ENCODE measurements around the gene LTBP1.

The LTBP1 gene

GRCh38 chr2:33077844-33078243, 131.1 kb downstream of the LTBP1 start:
- no peak for DNase-seq (ENCODE audit: low read depth)

GRCh38 chr2:33081691-33082090, 134.9 kb downstream of the LTBP1 start:
- DNase-seq (ENCODE audit: low read depth): no peak

DNA sequence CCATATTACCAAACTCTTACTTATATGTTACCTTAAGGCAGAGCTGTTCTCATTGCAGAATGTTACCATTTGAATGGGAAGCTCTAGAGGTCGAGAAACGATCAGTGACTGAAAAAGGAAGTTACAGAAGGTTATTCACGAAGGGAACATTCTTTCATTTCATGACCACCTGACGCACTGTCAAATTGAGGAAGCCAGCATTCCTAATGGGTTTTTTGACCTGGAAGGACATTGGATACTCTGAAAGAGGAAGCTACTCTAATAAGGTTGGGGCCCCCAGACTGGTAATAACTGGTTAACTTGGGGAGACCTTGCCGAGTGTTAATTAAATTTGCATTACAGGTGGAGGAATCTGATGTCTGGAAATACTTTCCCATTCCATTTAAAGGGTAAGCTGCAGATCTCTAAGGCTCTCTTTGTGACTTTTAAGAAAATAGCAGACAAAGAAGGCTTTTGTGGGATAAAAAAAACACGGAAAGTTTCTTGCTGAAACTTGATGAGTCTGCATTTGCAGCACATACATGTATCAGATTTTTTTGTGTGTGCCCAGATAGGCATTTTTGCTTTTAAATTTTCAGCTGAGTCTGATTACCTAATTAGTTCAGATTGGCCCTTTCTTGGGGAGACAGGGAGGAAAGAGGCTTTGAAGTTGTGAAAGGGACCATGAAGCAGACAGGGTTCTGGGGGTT, 137.1 kb downstream of the LTBP1 start:
- DNase-seq (ENCODE audit: low read depth): no peak

DNA sequence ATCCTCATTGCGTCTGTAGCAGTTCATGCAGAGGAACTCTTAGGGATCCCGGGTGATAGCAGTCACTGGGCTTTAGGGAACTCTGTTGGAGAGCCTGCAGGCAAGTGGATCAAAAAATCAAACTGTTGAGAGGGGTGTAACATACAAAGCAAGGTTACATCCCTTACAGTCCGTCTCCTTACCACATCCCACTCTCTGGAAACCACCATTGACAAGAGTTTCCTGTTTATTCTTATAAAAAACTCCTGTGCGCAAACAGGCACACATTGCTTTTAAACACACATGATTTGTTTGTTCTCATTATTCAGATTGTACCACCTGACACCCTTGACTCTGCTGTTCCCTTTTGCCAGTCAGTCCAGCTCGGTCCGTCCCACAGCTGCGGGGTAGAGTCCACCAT, 137.7 kb downstream of the LTBP1 start:
- DNase-seq (ENCODE audit: low read depth): no peak

GRCh38 chr2:33085646-33086045, 138.9 kb downstream of the LTBP1 start:
- no peak for DNase-seq (ENCODE audit: low read depth)

- DNase-seq (ENCODE audit: low read depth): no peak
Observed at GRCh38 chr2:33086400-33087015, 139.8 kb downstream of the LTBP1 start.

DNA sequence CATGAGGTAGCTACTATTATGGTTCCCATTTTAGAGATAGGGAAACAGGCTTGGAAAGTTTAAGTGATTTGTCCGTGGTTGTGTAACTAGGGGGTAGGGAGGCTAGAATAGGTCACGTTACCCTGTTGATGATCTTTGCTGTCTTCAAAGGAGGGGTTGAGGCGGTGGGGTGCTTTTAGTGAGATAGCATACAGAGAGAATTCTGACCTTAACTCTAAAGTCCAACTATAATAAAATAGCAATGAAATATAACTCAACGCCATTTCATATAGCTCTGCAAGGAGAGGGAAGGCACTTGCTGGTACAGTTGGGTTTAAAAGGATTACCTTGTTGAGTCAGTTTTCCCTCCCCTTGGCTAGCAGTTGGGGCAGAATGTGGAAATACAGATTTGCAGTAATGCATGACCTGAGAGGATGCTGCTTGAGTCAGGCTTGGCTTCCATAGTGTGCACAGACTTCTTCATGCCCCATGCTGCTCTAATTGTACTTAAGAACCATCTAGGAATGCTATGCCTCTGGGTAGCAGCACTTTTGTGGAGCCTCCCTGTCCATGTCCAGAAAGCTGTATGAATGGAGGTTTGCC, 143.9 kb downstream of the LTBP1 start:
- DNase-seq (ENCODE audit: low read depth): no peak

DNA sequence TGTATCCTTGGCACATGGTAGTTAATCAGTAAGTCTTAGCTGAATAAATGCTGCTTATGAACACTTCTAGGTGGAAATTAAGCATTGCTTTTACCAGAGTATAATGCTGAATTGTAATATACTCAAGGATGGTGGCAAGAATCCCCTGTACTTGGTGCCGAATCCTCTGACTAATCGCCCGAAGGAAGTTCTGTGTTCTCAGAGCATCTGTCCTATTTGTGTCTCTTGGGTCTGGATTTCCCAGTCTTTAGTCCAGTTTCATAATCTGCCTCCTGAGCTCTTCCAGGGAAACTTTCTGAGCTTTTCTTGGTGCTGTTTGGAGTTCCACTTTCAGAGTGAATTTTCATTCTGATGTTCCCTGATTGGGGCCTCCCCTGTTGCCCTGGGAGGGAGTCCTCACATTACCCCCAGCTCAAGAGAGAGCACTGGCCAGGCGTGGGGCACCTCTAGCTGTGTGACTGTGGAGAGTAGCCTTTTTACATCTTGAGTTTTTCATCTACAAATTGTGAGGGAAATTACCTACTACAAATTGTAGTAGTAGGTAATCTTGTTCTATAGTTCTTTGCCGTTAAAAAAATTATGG, 144.9 kb downstream of the LTBP1 start:
- no peak for DNase-seq (ENCODE audit: low read depth)

DNA sequence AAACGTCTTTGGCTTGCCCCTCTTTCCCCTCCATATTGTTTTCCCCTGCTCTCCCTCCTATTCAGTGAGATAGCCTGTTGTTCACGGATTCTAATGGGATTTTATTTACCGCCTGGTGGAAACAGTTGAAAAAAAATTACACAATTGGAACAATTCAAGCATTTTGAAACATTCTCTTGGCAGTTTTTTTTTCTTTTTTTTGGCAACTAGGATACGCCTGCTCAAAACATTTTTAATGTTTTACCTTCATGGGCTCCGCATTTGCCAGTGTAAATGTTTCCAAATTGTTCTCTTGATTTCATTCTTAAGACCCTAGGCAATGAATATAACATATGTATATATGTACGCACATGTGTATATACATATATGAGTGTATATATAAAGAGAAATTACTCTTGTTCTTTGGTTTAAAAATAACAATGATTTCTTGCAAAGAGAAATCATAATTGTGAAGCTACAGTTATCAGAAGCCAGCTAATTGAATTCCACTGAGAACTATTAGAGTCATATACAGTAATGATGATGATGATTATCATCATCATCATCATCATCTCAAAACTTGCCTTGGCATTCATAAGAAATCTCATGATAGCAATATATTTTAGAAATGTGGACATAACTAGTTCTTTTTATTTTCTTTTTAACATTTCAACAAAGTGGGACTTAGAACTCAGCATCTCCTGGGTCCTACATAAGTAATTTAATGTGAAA, 146.7 kb downstream of the LTBP1 start:
- DNase-seq (ENCODE audit: low read depth): no peak

- no peak for DNase-seq (ENCODE audit: low read depth)
Observed at GRCh38 chr2:33094303-33094702, 147.6 kb downstream of the LTBP1 start.

- no peak for DNase-seq (ENCODE audit: low read depth)
Observed at GRCh38 chr2:33099989-33100388, 153.2 kb downstream of the LTBP1 start.

GRCh38 chr2:33100921-33101320, 154.2 kb downstream of the LTBP1 start:
- no peak for DNase-seq (ENCODE audit: low read depth)

GRCh38 chr2:33104052-33104623, 157.4 kb downstream of the LTBP1 start:
- no peak for DNase-seq (ENCODE audit: low read depth)

- no peak for DNase-seq (ENCODE audit: low read depth)
Observed at GRCh38 chr2:33104726-33105125, 158.0 kb downstream of the LTBP1 start.

GRCh38 chr2:33106115-33106514, 159.4 kb downstream of the LTBP1 start:
- no peak for DNase-seq (ENCODE audit: low read depth)

DNA sequence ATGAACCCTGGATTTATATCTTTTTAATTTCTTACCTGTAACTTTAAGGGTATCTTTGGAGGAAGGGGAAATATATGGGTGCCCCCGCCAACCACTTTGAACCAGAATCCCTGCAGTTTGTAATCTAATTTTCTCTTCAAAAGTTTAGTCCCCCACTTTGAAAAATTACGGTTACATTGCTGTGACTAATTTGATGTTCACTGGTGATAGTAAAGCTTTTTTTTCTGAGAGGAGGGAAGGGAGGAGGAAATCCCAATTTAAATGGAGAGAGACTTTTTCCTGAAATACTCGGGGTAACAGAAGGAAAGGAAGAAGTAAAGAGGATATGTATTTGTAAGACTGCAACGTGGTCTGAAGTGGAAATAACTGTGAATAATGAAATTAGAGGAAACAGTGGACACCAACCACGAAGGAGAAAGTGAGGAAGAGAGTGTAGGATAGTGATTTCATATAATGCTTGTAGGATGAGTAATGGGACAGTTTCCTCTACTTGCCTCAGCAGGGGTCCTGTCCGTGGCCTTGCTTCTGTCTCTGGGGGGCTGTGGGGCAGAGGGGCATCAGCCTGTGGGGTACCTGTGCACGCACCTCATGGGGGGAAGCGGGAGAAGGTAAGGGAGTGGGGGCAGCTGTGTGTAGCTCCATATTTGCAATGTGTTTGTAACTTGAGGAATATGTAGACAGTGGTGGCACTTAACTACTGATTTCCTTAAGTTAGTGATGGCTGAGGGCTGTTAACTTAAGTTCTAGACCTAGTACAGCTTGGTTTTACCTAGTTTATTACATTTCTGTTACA, 161.1 kb downstream of the LTBP1 start:
- DNase-seq (ENCODE audit: low read depth): no peak

GRCh38 chr2:33108483-33109443, 162.0 kb downstream of the LTBP1 start:
- no peak for DNase-seq (ENCODE audit: low read depth)

DNA sequence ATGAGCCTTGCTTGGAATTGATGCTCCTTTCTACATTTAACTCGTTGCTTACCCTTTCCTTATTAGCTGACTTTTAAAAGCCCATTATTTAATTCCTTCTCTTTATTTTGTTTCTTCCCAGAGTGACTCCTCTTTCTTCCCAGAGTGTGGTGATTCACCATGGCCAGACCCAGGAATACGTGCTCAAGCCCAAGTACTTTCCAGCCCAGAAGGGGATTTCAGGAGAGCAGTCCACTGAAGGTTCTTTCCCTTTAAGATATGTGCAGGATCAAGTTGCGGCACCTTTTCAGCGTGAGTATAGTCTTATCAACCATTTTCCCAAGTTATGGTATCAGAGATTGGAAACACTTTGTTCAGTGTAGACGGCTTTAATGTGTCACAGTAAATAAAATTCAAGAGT, 163.7 kb downstream of the LTBP1 start:
- DNase-seq (ENCODE audit: low read depth): no peak

GRCh38 chr2:33111002-33111446, 164.3 kb downstream of the LTBP1 start:
- no peak for DNase-seq (ENCODE audit: low read depth)

- DNase-seq (ENCODE audit: low read depth): no peak
Observed at GRCh38 chr2:33115196-33115595, 168.4 kb downstream of the LTBP1 start.

Measured in stimulated activated CD8-positive, alpha-beta memory T cell treated with anti-CD3 and anti-CD28 coated beads, Interleukin-15, amount 100 ng/mL, for 24 hours (primary cell).